IPS DF 19.7 (cell line): Measurements from ENCODE around the gene CDC42BPB.

Source experiments
- DNase-seq: peaks from one replicate; pipeline ENCODE4 v3.0.0-alpha.2; 2013; ENCODE audit warnings: low read depth, low spot score

Gene CDC42BPB

GRCh38 chr14:103095210-103095778 is 37.9 kb upstream of the CDC42BPB start:
- no peak for DNase-seq

DNA sequence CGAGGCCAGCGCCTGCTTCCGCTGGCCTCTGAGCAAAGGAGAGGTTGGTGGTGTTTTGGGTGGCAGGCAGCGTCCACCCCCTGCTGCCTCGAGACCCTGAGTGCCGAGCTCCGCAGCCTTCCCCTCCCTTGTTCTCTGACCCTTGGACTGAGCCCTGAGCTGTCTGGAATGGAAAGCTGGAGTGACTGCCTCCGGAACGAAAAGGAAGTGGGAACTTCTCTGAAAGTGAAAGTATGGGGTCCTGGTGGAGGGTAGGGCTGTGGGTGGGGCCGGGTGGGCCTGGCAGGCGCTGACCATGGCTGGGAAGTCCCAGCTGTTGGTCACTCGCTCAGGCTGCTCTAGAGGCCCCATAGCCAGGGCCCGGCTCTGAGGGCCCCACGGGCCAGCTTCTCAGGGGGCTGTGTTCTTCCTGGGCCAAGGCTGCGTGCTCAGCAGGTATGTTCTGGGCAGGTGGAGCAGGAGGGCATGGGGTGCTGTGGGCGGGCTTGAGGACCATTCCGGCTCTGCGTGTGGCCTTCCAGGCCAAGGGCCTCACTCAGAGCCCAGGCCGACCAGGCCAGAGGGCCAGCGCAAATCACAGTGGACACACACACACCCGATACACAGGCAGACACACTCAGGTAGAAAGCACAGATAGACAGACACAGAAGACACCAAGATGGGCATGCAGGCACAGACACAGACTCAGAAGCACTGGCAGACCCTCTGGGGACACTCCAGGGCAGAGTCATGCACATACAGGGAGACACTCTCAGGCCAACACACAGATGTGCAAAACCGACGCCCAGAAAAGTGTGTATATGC is 37.3 kb upstream of the CDC42BPB start, which contains the start of gene EXOC3L4:
Gene EXOC3L4, plus strand, starts transcription at position 320 of the 804 bp plus-strand sequence. CDS start 5,495 bp downstream, outside the sequence.
- DNase-seq: no peak

DNA sequence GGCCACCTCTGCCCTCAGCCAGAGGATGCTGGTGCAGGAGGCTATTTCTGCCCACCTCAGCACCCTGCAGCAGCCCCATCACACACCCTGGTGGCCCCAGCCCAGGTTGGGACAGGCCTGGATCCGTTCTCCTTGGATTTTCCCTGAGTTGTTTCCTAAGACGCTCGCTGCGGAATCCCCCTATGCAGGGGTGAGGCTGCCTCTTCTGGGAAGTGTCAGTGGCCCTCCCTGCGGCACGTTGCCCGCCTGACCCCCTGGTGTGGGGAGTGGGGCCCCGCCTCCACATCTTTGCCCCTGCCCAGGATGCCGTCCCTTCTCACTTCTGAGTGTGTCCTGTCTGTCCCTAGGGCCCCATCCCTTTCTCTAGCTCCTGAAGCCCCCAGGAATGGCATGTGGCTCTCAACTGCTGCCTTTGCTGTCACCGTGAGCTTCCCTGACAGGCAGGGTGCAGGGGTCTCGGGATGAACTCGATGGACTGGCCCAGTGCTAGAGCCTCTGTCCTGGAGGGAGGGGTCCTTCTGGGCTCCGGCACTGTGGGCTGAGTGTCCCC is 36.6 kb upstream of the CDC42BPB start:
- DNase-seq: no peak

- DNase-seq: no peak
These were observed 34.5 kb upstream of the CDC42BPB start for GRCh38 chr14:103091883-103092222.

DNA sequence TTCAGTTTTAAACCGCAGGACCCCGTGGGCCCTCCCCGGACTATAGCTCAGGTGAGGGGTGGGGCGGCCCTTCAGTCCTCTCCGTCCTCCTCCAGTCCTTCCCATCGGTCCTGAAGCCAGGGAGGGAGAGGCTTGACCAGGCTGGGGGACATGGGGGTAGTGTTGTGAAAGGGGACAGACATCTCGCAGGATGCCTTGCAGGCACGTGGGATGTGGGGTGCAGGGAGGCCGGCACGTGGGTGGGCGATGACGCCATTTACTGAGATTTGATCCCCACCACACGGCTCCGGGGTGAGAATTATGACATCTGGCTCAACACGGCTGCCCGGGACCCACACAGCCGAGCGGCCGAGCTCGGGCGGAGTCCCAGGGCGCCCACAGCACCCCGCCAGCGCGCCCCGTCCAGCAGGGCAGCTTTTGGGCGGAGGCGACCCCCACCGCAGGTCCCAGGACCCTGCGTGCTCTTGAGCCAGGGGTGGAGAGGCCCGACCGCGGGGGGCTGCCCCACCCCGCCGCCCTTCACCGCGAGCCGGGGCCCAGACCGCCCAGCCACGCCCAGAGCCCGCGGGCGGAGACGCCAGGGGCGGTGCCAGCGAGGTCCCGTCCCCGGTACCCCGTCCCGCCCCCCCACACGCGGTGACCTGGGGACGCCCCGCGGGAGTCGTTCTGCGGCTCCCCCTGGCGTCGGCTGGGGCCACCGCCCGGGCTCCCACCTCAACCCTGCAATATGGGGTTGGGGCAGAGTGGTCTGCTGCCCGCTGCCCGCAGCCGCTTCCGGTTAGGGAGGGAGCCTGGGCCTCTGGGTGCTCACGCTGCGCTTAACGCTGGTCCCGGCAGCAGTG is 33.9 kb upstream of the CDC42BPB start:
- no peak for DNase-seq

GRCh38 chr14:103090481-103091020 is 33.2 kb upstream of the CDC42BPB start:
- no peak for DNase-seq

- no peak for DNase-seq
These were observed 32.3 kb upstream of the CDC42BPB start for GRCh38 chr14:103089386-103090335.

- no peak for DNase-seq
These were observed 31.6 kb upstream of the CDC42BPB start for GRCh38 chr14:103088921-103089320.

DNA sequence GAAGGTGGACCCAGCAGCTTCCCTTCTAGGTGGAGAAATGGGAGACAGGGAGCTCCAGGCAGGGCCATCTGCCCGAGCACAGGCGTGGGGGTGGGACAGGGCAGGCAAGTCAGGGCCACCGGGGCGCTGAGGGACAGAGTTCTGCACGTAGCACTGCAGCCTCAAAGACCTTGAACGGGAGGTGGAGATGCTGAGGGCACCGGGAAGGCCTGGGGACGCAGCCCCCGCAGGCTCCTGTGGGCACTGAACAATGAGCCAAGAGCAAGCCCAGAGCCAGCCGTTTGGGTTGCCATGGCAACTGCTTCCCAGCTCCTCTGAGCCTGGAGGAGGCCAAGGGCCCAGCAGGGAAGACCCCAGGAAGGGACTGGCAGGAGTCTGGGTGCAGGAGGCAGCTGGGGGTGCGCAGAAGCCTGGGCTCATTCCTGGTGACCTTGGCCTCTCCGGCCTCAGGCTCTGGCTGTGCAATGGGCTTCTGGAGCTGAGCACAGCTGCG is 30.0 kb upstream of the CDC42BPB start:
- no peak for DNase-seq

DNA sequence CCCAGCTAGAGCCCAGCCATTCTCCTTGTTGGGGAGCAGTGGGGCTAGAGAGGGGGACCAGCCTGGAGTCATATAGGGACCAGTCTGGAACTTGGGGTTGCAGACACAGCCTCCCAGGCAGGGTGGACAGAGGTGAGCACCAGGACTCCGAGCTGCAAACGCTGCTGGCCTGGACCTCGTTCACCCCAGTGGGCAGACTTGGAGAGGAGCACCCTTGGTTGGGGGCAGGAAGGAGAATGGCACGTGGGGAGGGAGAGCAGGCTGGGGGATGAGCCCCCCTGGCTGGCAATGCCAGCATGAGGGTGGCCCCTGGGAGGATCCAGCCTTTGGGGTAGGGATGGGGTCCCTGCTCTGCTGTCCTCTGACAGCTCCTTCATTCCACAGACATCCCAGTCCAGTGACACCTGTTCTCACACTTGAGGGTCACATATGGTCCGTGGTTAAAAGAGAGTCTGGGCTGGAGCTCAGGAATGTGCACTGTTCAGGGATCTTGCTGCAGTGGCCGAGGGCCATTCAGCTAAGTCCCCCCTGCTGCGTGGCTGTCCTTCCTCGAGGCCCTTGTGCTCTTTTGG is 29.5 kb upstream of the CDC42BPB start:
- DNase-seq: no peak

DNA sequence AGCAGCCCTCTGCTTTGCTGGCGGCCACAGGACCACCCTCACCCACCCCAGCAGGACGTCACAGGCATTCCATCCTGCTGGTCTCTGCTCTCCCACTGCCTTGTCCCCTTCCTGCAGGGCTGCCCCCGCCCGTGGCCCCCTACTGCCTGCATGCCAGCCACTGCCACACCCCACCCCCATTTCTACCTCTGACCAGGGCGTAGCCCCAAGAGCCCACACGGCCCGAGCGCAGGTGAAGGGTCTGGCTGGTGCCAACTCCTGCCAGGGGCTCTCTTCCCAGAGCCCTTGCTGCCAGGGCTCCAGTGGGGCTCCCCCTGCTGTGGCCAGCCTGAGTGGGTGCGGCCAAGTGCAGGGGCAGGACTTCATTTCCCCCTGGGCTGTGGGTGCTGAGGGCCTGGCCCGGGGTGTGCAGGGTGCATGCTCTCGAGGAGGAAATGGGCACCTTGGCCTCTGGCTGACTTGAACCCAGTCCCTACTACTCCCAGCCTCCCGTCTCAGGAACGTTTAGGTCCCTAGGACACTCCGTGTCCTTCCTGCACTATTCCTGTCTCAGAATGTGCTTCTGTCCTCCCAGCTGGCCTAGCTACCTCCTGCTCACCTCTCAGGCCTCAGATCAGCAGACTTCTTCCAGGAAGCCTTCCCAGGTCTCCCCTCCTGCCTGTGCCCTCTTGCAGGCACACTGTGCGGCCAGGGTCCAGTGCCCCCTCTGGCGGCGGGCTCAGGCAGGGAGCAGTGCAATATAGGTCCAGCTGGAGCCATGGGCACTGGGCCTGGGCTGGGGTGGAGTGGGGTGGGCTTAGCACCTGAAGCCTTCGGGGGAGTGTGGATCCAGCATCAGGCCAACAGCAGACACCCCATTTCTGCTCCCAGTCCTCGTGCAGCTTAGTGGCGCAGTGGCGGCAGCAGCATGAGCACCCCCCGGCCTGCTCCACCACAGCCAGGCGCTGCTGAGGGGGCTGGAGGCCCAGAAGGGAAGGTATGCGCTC is 28.1 kb upstream of the CDC42BPB start:
- no peak for DNase-seq

- no peak for DNase-seq
These were observed 26.9 kb upstream of the CDC42BPB start, which contains the start of gene LBHD2 for GRCh38 chr14:103084021-103084919. LBHD2 (plus strand) TSS chr14:103084210; CDS start chr14:103086013, 1,803 bp downstream.

- no peak for DNase-seq
These were observed 24.6 kb upstream of the CDC42BPB start for GRCh38 chr14:103081951-103082350.

- no peak for DNase-seq
These were observed 21.7 kb upstream of the CDC42BPB start for GRCh38 chr14:103078860-103079587.

- DNase-seq: peak; percentile 56
These were observed 21.0 kb upstream of the CDC42BPB start for GRCh38 chr14:103078420-103078749.

DNA sequence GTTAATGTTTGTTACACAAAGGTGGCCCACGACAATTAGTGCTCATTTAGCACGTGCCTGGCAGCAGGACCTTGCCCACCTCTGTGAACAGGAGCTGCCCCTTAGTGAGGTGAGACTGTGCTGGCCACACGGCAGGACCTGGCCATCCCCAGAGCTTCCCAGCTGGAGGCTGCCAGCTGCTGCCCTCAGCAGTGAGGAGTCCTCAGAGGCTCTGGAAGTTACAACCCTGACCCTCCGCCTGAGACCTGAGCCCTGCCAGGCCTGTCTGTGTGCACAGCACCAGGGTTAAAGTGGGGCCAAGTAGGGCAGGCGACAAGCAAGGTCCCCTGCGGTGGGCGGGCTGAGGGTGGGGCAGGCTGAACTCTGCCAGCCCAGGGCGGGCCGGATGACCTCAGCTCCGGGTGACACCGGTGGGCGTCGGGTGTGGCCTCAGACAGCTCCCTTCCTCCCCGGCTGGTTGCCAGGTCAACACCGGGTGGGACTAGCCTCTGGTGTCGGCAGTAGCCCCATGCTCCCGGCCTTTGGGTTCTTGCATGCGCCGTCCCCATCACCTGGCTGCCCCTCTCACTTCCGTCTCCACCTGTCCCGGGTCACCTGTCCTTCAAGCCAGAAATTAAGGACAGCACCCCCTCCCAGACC is 17.5 kb upstream of the CDC42BPB start:
- DNase-seq: no peak
